Stimulated activated memory B cell treated with anti-CD40 and anti-IgM and Interleukin-4, amounts not matched to agents 10 μg/mL and 1 μg/mL and 100 μg/mL, for 72 hours (primary cell): ENCODE results near the gene PCNX1.
"Not testable (repeated sequence)": the region's sequence is repeated elsewhere in the genome, so short reads cannot be mapped to it uniquely, and the experiment has no call there.

ENCODE experiments used
- ATAC-seq: fragments of 150-1000 bp; cut with Tn5 transposase; 2 replicates; pipeline ENCODE4 v1.10.0; 2021
- H3K27ac Mint-ChIP-seq: one replicate; pipeline ENCODE4 v1.8.0; 2022; ENCODE audit warnings: mild to moderate bottlenecking, mixed read lengths
- H3K27me3 Mint-ChIP-seq: one replicate; pipeline ENCODE4 v1.8.0; 2022; ENCODE audit warnings: mixed read lengths
- H3K36me3 Mint-ChIP-seq: one replicate; pipeline ENCODE4 v1.8.0; 2022; ENCODE audit warnings: mixed read lengths
- H3K4me1 Mint-ChIP-seq: one replicate; pipeline ENCODE4 v1.8.0; 2022; ENCODE audit warnings: mixed read lengths
- H3K4me3 Mint-ChIP-seq: one replicate; pipeline ENCODE4 v1.8.0; 2022; ENCODE audit warnings: mild to moderate bottlenecking, moderate library complexity, mixed read lengths
- H3K9me3 Mint-ChIP-seq: one replicate; pipeline ENCODE4 v1.8.0; 2022; ENCODE audit warnings: mixed read lengths

PCNX1 gene

DNA sequence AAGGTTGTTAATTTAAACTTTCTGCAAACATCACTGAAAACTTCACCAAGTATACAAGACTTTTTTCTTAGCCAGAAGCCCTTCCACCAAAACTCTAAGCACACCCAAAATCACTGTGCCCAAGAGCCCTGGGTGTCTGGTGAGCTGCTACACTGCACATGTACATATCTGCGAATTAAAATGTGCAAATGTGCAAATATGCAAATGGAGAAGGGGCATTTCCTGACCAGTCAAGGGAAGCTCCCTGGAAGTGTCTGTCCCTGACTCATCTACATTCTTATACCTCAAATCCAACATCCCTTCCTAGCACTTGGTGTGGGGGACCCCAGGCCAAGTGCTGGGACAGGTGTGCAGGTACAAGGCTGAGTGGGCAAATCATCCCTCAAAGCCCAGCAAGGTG, 123.7 kb downstream of the PCNX1 start:
- Mint-ChIP-seq H3K4me1 (no peaks in the 10 kb centered on the region), H3K4me3 (no peak overlapping the region), H3K9me3 (no peaks in the 10 kb centered on the region), H3K27ac (no peak overlapping the region), H3K36me3 (peaks cover 50% of the 10 kb centered on the region), H3K27me3 (no peaks in the 10 kb centered on the region)
- ATAC-seq, result no peak

DNA sequence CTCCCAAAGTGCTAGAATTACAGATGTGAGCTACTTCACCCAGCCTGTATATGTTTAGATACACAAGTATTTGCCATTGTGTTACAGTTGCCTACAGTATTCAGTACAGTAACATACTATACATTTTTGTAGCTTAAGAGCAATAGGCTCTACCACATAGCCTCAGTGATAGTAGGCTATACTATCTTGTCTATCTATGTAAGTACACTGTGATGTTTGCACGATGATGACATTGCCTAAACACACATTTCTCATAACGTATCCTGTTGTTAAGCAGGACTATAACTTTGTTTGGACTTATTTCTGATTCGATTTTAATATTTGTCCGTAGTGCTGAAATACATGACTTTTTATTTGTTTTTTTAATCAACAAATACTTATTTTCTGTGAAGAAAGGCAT, 129.2 kb downstream of the PCNX1 start:
- Mint-ChIP-seq H3K4me1 (no peaks in the 10 kb centered on the region), H3K4me3 (no peak overlapping the region), H3K27me3 (no peaks in the 10 kb centered on the region), H3K27ac (no peak overlapping the region), H3K36me3 (peaks cover 59% of the 10 kb centered on the region), H3K9me3 (peaks cover 9% of the 10 kb centered on the region)
- ATAC-seq, result no peak

DNA sequence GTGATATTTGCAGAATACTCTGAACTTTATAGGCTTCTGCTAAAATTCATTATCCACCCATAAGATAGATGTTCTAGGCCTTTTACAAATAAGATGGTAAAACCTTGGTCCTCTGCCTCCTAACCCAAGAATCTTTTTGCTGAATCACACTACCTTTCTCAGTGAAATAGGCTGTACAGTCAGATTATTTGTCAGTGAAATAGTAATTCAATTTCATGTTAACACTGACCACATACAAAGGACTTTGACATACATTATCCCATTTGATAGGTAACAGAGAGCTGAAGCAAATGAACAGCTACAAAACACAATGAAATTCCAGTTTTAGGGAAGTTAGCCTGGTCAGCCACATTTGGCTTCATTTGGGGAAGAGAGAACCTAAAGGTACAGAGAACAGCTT, 141.1 kb downstream of the PCNX1 start:
- ATAC-seq, result no peak
- Mint-ChIP-seq H3K36me3 (peaks cover 47% of the 10 kb centered on the region), H3K9me3 (peaks cover 6% of the 10 kb centered on the region), H3K4me3 (no peak overlapping the region), H3K4me1 (peaks cover 6% of the 10 kb centered on the region), H3K27ac (no peak overlapping the region), H3K27me3 (no peaks in the 10 kb centered on the region)

DNA sequence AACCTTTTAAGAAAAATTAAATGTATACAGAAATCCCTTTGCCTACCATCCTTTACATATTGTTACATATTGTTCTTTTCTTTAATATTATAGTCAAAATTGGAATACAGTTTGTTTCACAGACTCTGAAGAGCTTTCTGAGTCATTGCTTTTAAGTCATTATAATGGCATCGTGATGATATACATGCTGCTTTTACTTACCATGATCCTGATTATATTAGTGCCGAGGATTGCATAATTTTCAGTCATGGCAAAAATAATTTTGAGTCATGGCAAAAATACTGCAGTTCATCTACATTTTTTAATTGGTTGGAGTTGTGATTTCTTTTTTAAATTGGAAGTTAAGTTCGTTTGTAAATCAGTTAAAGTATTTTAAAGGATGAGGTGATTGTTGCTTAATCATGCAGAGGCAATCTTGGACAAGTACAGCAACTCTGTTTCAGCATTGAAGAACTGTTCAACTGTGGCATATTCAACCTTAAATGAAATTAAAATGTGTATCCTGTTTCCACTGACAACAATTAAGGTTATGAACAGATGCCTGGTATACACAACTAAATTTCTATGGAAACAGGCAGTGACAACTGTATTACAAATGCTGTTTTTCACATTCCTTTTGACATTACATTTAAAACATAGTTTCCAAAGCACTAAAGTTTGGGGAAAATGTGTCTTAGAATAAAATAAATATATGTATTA, 142.3 kb downstream of the PCNX1 start:
- Mint-ChIP-seq H3K9me3 (no peaks in the 10 kb centered on the region), H3K4me1 (peaks cover 6% of the 10 kb centered on the region), H3K27ac (no peak overlapping the region), H3K4me3 (no peak overlapping the region), H3K36me3 (peaks cover 43% of the 10 kb centered on the region), H3K27me3 (no peaks in the 10 kb centered on the region)
- no peak for ATAC-seq

DNA sequence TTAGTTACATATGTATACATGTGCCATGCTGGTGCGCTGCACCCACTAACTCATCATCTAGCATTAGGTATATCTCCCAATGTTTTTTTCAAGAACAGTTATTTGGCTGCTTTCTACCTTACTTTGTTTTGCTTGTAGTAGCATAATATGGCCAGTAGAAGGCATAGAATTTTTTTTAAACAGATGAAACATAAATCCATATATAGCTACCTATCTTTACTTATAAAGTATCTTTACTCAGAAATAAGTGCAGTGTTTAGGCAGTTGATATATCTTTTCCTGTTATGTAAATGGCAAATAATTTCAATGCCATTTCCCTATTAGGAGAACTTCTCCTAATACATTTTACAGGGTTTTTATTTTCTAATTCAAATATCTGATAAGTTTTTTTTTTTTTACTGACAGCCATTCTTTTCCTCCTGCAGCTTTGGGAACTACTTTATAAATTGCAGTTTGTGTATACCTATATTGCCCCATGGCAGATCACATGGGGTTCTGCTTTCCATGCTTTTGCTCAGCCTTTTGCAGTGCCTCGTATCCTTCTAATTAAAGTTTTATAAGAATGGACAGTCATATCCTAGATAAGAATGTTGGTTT, 143.1 kb downstream of the PCNX1 start:
- Mint-ChIP-seq H3K4me3 (no peak overlapping the region), H3K36me3 (peaks cover 43% of the 10 kb centered on the region), H3K4me1 (peaks cover 4% of the 10 kb centered on the region), H3K9me3 (no peaks in the 10 kb centered on the region), H3K27ac (no peak overlapping the region), H3K27me3 (no peaks in the 10 kb centered on the region)
- no peak for ATAC-seq

DNA sequence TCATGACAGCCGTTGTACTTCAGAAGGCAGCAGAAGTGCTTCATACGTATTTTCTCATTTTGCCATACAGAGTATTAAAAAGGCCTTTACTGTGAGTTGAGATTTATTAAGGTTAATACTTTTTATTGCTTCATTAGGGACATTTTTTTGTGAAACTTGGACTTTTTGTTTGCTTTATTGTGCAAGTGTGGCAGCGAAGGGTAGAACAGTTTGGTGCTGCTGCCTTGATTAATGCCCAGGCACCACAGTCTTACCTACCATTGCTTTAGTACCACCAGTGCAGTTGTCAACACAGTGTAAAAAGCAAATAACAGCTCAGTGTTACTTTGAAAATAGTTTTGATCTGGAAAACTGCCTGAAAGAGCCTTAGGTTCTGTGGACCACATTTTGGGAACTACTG, 147.4 kb downstream of the PCNX1 start:
- Mint-ChIP-seq H3K36me3 (peaks cover 54% of the 10 kb centered on the region), H3K4me3 (no peak overlapping the region), H3K27ac (no peak overlapping the region), H3K27me3 (no peaks in the 10 kb centered on the region), H3K4me1 (no peaks in the 10 kb centered on the region), H3K9me3 (no peaks in the 10 kb centered on the region)
- ATAC-seq, result no peak

DNA sequence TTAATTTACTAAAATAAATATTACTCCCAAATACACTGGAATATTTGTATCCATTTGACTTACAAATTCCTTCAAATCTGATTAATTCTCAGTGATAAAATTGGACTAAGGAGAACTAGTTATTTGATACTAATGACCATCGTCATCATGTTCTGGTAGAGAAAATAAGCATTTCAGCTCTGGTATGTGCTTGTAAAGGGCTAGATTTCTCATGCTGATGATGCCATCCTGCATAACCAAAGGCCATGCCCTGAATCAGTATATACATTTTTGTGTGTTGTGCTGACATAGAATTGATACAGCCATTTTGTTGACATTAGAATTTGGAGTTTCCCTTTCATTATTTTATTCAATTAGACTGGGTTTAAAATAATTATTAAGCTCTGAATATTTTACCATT, 148.9 kb downstream of the PCNX1 start:
- Mint-ChIP-seq H3K4me1 (no peaks in the 10 kb centered on the region), H3K27ac (no peak overlapping the region), H3K9me3 (no peaks in the 10 kb centered on the region), H3K27me3 (no peaks in the 10 kb centered on the region), H3K36me3 (peaks cover 69% of the 10 kb centered on the region), H3K4me3 (no peak overlapping the region)
- ATAC-seq, result no peak

DNA sequence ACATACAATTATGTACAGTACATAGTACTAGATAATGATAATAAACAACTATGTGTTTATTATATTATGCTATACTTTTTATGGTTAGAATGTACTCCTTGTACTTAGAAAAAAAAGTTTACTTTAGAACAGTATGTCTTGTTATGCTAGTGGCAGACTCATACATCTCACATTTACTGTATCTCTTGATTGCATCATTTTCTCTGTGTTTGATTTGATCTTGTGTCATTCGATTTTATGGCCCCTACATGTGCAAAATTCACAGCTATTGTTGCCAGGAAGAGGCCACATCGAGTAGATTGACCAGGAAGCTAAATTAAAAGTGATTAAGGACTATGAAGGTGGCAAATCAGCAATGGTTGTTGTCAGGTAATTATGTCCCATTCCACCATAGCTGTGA, 153.0 kb downstream of the PCNX1 start:
- Mint-ChIP-seq H3K36me3 (peaks cover 76% of the 10 kb centered on the region), H3K27me3 (no peaks in the 10 kb centered on the region), H3K4me3 (no peak overlapping the region), H3K27ac (no peak overlapping the region), H3K4me1 (no peaks in the 10 kb centered on the region), H3K9me3 (peaks cover 1% of the 10 kb centered on the region)
- no peak for ATAC-seq

DNA sequence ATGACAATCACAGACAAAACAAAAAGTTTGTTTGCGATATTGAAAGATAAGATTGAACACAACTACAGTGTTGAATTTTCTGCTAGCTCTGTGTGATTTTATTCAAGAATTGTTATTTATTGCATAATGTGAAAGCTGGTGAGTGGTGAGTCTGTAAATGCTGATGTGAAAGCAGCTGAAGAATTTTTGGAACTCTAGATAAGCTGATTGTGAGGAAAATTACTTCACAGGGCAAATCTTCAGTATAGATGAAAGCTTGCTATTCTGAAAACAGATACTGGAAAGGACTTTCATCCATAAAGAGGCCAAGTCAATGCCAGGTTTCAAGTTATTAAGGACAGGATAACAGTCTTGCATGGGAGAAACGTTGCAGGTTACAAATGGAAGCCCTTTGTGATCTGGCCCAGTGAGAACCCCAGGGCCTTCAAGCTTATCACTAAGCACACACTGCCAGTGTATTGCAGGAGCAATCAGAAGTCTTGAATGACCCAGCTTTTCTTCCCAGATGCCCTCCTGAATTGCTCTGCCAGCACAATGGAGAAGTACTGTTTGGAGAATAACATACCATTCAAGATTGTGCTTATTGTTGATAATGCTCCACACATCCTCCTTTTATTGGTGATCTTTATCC, 153.7 kb downstream of the PCNX1 start:
- Mint-ChIP-seq H3K27ac (no peak overlapping the region), H3K36me3 (peaks cover 83% of the 10 kb centered on the region), H3K9me3 (peaks cover 5% of the 10 kb centered on the region), H3K4me3 (no peak overlapping the region), H3K4me1 (no peaks in the 10 kb centered on the region), H3K27me3 (no peaks in the 10 kb centered on the region)
- ATAC-seq, result no peak

DNA sequence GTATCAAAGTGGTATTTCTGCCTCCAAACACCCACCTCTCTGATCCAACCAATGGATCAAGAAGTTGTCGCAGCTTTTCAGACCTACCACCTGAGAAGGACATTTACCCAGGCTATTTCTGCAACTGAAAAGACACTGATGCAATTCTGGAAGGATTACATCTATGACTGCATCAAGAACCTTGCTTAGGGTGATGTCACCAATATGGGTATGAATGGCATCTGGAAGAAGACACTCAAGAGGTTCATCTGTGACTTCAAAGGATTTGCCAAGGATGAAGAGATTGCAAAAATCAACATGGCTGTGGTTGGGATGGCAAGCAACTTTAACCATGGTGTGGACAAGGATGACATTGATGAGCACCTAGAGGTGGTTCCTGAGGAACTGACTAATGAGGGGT, 154.2 kb downstream of the PCNX1 start:
- H3K9me3 Mint-ChIP-seq, result peaks cover 5% of the 10 kb centered on the region
- H3K4me1 Mint-ChIP-seq, result no peaks in the 10 kb centered on the region
- no peaks in the 10 kb centered on the region for H3K27me3 Mint-ChIP-seq
- peaks cover 88% of the 10 kb centered on the region for H3K36me3 Mint-ChIP-seq
- H3K4me3 Mint-ChIP-seq, result no peak overlapping the region
- no peak for ATAC-seq
- no peak overlapping the region for H3K27ac Mint-ChIP-seq

DNA sequence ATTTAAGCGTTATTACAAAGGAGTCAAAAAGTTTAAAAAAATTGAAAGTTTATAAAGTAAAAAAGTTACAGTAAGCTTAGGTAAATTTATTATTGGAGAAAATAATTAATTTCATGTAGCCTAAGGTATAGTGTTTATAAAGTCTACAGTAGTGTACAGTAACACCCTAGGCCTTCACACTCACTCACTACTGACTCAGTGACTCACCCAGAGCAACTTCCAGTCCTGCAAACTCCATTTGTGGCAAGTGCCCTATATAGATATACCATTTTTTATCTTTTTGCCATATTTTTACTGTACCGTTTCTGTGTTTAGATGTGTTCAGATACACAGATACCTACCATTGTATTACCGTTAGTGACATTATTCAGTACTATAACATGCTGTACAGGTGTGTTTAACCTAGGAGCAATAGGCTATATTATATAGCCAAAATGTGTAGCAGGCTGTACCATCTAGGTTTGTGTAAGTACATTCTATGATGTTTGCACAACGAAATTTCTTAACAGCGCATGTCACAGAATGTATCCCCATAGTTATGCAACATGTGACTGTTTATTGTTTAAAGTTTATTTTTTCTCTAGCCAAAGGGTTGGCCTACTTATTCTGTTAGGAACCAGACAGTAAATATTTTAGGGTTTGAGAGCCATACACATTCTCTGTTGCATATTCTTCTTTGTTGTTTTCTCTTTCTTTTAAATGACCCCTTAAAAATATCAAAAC, 155.5 kb downstream of the PCNX1 start:
- no peaks in the 10 kb centered on the region for H3K27me3 Mint-ChIP-seq
- no peaks in the 10 kb centered on the region for H3K4me1 Mint-ChIP-seq
- H3K27ac Mint-ChIP-seq, result no peak overlapping the region
- no peak for ATAC-seq
- no peak overlapping the region for H3K4me3 Mint-ChIP-seq
- H3K9me3 Mint-ChIP-seq, result peaks cover 5% of the 10 kb centered on the region
- peaks cover 92% of the 10 kb centered on the region for H3K36me3 Mint-ChIP-seq

DNA sequence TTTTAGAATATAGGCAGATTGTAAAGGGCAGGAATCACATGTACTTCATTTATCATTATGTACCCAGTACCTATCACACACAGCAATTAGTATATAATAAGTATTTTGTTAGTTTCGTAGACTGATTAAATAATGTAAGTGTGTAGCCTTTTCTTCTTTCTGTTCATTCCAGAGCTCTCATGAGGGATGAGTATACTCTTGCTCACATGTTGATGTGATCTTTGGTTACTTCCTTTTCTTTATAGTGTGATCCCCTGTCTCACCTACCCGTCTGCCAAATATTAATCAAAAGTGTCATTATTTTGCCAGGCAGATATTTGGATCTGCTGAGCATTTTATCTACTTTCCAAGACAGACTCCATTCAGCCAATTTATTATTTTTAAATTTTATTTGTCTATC, 156.1 kb downstream of the PCNX1 start:
- Mint-ChIP-seq H3K4me1 (no peaks in the 10 kb centered on the region), H3K27ac (no peak overlapping the region), H3K9me3 (peaks cover 5% of the 10 kb centered on the region), H3K27me3 (no peaks in the 10 kb centered on the region), H3K4me3 (no peak overlapping the region), H3K36me3 (peaks cover 88% of the 10 kb centered on the region)
- ATAC-seq, result no peak

DNA sequence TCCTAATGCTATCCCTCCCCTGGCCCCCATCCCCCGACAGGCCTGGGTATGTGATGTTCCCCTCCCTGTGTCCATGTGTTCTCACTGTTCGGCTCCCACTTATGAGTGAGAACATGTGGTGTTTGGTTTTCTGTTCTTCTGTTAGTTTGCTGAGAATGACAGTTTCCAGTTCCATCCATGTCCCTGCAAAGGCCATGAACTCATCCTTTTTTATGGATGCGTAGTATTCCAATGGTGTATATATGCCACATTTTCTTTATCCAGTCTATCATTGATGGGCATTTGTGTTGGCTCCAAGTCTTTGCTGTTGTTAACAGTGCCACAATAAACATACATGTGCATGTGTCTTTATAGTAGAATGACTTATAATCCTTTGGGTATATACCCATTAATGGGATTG, 157.5 kb downstream of the PCNX1 start:
- peaks cover 78% of the 10 kb centered on the region for H3K36me3 Mint-ChIP-seq
- not testable (repeated sequence) for H3K4me1 Mint-ChIP-seq, ATAC-seq, H3K4me3 Mint-ChIP-seq, H3K27me3 Mint-ChIP-seq, H3K9me3 Mint-ChIP-seq, H3K27ac Mint-ChIP-seq

DNA sequence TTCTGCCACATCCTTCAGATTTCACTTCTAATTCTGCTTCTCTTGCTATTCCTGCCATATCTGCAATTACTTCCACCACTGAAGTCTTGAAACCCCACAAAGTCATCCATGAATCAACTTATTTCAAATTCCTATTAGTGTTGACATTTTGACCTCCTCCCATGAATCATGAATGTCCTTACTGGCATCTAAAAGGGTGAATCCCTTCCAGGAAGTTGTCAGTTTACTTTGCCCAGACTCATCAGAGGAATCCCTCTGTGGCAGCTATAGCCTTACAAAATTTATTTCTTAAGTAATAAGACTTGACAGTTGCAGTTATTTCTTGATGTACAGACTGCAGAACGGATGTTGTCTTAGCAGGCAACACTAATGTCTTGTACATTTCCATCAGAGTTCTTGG, 162.9 kb downstream of the PCNX1 start:
- H3K4me1 Mint-ChIP-seq, result no peaks in the 10 kb centered on the region
- peaks cover 72% of the 10 kb centered on the region for H3K36me3 Mint-ChIP-seq
- H3K27ac Mint-ChIP-seq, result no peak overlapping the region
- no peak for ATAC-seq
- H3K27me3 Mint-ChIP-seq, result no peaks in the 10 kb centered on the region
- H3K9me3 Mint-ChIP-seq, result peaks cover 5% of the 10 kb centered on the region
- no peak overlapping the region for H3K4me3 Mint-ChIP-seq

DNA sequence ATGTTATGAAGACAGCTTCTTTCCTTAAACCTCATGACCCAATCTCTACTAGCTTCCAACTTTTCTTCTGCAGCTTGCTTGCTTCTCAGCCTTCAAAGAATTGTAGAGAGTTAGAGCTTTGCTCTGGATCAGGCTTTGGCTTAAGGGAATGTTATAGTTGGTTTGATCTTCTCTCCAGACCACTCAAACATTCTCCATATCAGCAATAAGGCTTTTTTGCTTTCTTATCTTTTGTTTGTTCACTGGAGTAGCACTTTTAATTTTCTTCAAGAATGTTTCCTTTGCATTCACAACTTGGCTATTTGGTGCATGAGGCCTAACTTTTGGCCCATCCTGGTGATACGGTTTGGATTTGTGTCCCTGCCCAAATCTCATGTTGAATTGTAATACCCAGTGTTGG, 163.8 kb downstream of the PCNX1 start:
- no peak for ATAC-seq
- Mint-ChIP-seq H3K27ac (no peak overlapping the region), H3K4me3 (no peak overlapping the region), H3K9me3 (no peaks in the 10 kb centered on the region), H3K27me3 (no peaks in the 10 kb centered on the region), H3K36me3 (peaks cover 69% of the 10 kb centered on the region), H3K4me1 (no peaks in the 10 kb centered on the region)
